ENCODE results near the gene ADGRF1. TPM values are rescaled to one million over a fixed set of nuclear protein-coding genes. Genes with fewer than 3 reads are reported as not detected.
"Not testable (repeated sequence)": the region's sequence is repeated elsewhere in the genome, so short reads cannot be mapped to it uniquely, and the experiment has no call there.

The ADGRF1 gene
- total RNA-seq, 1 donor from 2014 or later: 10.4 TPM

- no peak for DNase-seq (ENCODE audit: low spot score)
These were observed 19.9 kb downstream of the ADGRF1 start for GRCh38 chr6:47022191-47022590.

- no peak for DNase-seq (ENCODE audit: low spot score)
These were observed 22.2 kb downstream of the ADGRF1 start for GRCh38 chr6:47019941-47020340.

GRCh38 chr6:47016909-47017308 lies 25.2 kb downstream of the ADGRF1 start:
- DNase-seq (ENCODE audit: low spot score): no peak

GRCh38 chr6:47016261-47016660 lies 25.9 kb downstream of the ADGRF1 start:
- DNase-seq (ENCODE audit: low spot score): no peak

GRCh38 chr6:47014401-47014800 lies 27.7 kb downstream of the ADGRF1 start:
- no peak for DNase-seq (ENCODE audit: low spot score)

- no peak for DNase-seq (ENCODE audit: low spot score)
These were observed 32.5 kb downstream of the ADGRF1 start for GRCh38 chr6:47009583-47009982.

- no peak for DNase-seq (ENCODE audit: low spot score)
These were observed 33.8 kb downstream of the ADGRF1 start for GRCh38 chr6:47008397-47008763.

GRCh38 chr6:47007657-47008396 lies 34.3 kb downstream of the ADGRF1 start:
- DNase-seq (ENCODE audit: low spot score): no peak

GRCh38 chr6:47005486-47005885 lies 36.6 kb downstream of the ADGRF1 start:
- DNase-seq (ENCODE audit: low spot score): no peak

- no peak for DNase-seq (ENCODE audit: low spot score)
These were observed 37.7 kb downstream of the ADGRF1 start for GRCh38 chr6:47004463-47004862.

- DNase-seq (ENCODE audit: low spot score): peak; percentile 11
These were observed 41.3 kb downstream of the ADGRF1 start for GRCh38 chr6:47000842-47001241.

- no peak for DNase-seq (ENCODE audit: low spot score)
These were observed 43.6 kb downstream of the ADGRF1 start for GRCh38 chr6:46998436-46999017.

GRCh38 chr6:46997646-46998045 lies 44.5 kb downstream of the ADGRF1 start:
- no peak for DNase-seq (ENCODE audit: low spot score)

GRCh38 chr6:46996860-46997641 lies 45.1 kb downstream of the ADGRF1 start:
- DNase-seq (ENCODE audit: low spot score): no peak

GRCh38 chr6:46994933-46995332 lies 47.2 kb downstream of the ADGRF1 start:
- no peak for DNase-seq (ENCODE audit: low spot score)

- no peak for DNase-seq (ENCODE audit: low spot score)
These were observed 48.3 kb downstream of the ADGRF1 start for GRCh38 chr6:46993846-46994245.

GRCh38 chr6:46992391-46992790 lies 49.7 kb downstream of the ADGRF1 start:
- DNase-seq (ENCODE audit: low spot score): not testable (repeated sequence)

GRCh38 chr6:46990818-46991510 lies 51.2 kb downstream of the ADGRF1 start:
- peak; percentile 16 for DNase-seq (ENCODE audit: low spot score)

- DNase-seq (ENCODE audit: low spot score): no peak
These were observed 52.0 kb downstream of the ADGRF1 start for GRCh38 chr6:46990031-46990644.

- peak; percentile 16 for DNase-seq (ENCODE audit: low spot score)
These were observed 52.7 kb downstream of the ADGRF1 start for GRCh38 chr6:46989398-46989797.

- DNase-seq (ENCODE audit: low spot score): no peak
These were observed 56.2 kb downstream of the ADGRF1 start for GRCh38 chr6:46985943-46986342.

GRCh38 chr6:46983007-46983411 lies 59.1 kb downstream of the ADGRF1 start:
- no peak for DNase-seq (ENCODE audit: low spot score)
